ENCODE measurements around the gene CACYBP.

GRCh38 chr1:175009532-175009931 is 9.8 kb downstream of the CACYBP start:
- TF ChIP-seq EZH2 (IDR thresholded peaks at IDR 0.05; ENCODE audit: insufficient read depth, low read length) (no peak), CTCF (IDR thresholded peaks at IDR 0.05; ENCODE audit: insufficient read depth, low read depth, low read length) (no peak)

Data from astrocyte (in vitro differentiated cells and primary cell).